ENCODE results near the gene DMRTB1. TPM values are rescaled to one million over a fixed set of nuclear protein-coding genes. Genes with fewer than 3 reads are reported as not detected.

DMRTB1 gene
- total and polyA plus RNA-seq, 2 of the 8 experiments (the other 6 are each of a cell fraction or from before 2014, with no cell fraction given): 0.06 to 0.35 TPM

DNA sequence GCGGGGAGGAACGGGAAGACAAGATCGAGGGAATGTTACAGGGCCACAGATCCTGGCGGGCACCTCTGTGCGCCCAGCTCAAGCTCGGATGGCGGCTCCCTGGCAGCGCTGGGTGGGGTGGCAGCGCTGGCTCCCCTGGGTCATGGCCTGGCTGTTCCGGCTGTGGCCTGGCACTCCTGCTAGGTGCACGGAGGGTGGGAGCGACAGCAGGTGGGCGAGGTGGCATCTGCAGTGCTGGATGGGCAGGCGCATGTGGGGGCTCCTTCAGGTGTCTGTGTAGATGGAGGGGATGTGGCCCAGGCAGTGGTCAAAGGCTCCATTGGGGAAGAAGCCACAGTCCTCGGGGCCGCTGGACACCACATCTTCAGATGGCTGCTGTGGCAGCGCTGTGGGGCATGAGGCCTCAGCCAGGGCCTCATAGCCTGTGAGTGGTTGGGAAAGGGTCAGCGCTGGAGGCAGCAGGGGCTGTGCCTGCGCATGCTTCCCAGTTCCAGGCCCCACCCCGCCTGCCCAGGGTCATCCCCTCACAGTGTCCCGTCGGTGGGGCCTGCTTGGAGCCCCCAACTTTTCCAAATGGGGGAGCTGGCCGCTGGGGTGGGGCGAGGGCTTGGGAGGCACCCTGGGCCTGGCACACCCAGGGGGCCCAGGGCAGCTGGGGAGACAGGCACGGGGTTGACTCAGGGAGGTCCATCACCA lies 47.3 kb downstream of the DMRTB1 start (continued):
- no peak for TF ChIP-seq ZNF274 (IDR thresholded peaks at IDR 0.05; ENCODE audit: borderline replicate concordance, extremely low read depth, low read length)
